NCI-H82 treated with DMSO at 0.1 percent for 48 hours (cell line): Measurements from ENCODE around the gene PML.

Experiments used
- DNase-seq: peaks from one replicate; lab custom pipeline; 2025; ENCODE audit not compliant: unreplicated experiment; lab: John Stamatoyannopoulos, UW

PML gene

DNA sequence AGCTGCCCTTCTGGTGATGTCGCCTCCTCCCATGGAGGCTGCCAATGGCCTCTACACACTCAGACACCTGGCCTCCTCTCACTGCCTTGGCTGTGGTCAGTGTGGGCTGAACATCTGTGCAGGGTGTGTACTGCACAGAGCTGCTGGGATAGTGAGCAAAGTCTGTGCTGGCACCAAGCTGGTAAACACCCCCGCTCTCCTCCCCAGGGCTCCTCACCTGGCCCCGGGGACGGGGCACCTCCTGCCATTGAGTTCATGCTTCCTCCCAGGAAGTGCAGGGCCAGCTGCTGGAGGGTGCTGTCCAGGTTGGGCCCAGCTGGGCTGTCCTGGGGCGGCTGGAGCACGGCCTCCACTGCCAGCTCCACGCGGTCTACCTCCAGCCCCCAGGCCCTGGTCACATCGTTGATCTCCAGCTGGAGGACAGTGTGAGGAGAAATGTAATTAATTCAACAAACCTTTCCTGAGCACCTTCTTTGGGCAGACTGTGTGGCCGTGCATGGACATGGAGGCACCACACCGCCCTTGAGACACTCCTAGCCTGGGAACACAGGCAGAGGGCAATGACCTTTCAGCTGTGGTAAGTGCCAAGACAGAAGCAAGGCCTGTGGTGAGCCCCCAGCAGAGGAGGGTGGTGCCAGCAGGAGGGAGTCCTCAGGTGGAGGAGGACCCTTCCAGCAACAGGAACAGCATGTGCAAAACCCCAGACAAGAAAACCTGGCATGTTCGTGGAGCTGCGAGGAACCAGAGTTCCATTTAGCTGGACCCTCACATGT lies 9.2 kb upstream of the PML start:
- DNase-seq = no peak

DNA sequence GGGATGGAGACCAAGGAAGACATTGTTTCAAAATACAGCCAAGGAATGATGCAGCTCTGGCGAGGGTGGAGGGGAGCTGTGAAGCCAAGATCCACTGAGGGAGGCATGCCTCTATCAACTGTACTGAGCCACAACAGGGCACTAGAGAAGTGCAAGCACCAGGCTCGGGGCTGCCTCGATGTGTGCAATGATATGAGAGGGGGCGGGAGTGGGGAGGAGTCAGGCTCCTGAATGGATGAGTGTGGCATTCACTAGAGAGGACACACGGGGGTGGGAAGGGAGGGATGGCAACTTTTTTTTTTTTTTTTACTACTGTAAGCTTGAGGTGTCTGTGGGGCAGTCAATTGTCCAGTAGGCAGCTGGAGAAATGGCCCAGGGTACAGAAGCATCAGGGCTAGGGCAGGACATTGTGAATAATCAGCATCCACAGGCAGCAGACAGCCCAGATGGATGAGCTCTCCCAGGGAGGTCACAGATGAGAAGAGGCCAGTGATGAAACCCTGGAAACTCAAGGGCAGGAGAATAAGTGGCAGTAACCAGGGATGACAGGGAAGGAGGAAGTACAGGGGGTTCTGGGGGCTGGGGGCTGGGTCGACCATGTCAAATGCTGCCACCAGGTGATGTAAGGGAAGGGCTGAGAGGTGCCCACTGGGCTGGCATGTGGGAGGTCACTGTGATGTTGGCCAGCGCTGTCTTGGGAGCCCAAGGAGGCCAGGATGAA lies 8.3 kb upstream of the PML start:
- DNase-seq = no peak

DNA sequence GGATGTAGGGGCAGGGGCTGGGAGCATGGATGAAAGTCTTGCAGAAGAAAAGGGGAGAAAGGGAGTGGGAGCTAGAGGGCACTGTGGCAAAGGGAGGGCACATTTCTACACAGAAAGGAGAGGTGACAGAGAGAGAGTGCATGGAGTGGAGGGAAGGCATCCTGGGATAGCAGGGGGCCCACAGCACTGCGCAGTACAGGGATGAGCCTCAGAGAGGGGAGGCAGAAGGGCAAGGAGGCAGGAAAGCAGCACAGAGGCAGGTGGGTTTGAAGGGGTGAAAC lies 7.8 kb upstream of the PML start:
- no peak for DNase-seq

DNA sequence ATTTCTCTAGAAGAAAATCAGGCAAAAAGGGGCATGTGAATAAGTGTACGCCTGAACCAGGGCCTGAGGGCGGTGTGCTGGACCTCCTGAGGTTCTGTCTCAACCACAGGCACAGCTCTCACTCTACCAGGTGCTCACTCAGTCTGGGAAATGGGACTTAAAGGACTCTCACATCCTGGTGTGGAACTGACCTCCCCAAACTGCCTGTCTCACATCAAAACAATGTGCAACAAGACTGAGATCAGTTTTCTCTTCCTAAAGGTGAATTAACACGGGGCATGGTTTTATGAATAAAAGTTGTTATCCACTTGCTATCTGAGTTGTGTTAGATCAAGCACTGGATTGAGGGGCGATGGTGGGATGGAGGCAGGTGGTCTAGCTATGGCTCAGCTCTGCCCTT lies 7.3 kb upstream of the PML start:
- DNase-seq = no peak

DNA sequence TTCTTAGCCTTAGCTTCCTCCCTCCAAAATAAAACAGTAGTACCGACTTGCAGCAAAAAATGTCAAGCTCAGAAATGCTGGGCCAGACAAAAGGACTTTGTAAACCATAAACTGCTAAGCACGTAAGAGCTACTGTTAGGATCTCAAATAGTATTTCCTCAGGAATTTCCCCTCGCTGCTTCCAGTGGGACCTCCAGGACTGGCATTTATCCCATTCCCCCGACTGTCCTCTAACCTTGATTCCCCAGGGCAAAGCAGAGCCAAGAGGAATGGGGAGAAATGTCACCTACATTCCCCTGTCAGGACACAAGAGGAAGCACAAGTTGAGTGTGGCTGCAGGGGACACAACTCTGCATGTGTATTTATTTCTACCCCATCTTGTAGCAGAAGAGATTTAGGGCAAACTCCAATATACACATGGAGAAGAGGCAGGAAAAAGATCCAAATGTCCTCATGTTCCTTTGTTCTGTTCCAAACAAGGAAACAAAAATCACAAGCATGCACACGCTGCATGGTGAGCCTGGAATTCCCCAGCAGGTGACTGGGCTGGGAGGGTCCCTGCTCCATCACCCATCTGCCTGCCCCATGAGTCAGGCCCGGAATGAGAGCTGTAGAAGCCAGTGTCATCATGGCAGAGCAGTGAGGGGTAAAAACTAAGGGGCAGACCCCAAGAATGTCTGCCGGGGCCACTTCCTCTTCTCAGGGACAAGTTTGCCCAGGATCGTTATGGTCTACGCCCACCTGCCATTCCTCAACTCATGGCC lies 6.7 kb upstream of the PML start:
- no peak for DNase-seq

DNA sequence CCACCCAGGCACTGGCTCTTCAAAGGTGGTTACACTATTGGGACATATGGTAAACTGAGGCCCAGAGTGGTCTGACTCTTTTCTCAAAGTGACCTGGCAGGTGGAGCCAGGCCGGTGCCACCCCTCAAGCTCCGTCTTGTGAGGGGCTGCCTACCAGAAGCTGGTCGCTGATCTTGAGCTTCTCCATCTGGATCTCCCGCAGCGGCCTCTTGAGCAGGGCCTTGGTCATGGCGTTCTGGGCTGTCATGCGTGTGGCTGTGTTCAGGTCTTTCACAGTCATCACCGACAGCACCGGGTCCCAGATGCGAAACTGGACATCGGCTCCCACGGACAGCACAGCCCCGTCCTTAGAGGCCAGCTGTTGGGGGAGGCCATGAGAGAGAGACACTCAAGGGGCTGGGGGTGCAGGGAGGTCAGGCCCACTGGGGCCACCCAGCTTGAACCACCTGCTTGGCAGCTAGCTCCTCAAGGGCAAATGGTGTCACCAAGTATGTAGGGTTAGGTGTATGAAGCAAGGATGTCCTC lies 6.0 kb upstream of the PML start:
- DNase-seq = no peak

DNA sequence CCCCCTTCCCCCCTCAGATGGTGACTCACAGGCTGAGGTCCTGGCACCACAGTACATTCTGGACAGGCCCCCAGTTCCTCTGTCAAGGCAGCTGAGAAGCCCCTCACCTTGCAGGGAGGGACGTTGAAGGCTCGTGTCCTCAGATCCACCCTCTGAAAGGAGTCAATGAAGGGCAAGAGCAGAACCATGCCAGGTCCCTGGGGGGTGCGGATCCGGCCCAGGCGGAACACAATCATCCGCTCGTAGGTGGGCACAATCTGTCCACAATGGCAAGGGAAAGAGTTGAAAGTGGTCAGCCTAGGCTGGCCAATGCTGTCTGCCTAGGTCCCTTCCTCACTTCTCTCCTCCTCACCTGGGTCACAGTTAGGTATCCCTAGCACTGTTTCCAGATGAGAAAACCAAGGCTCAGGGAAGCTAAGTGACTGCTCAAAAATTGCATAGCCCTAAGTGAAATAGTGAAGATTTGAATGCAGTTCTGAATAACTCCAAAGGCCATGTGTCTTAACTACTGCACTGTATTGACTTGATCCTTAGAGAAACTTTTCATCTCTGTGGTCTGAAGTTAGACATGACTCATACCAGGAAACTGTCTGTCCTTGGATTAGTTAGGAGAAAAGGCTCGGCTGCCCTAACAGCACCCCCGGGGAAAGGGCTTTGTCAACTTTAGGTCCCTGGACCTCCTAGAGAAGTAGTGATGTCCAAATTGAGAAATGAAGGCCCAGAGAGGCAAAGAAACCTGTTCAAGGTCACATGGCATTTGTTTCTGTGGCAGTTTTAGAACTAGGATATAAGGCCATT lies 5.3 kb upstream of the PML start:
- DNase-seq = no peak

DNA sequence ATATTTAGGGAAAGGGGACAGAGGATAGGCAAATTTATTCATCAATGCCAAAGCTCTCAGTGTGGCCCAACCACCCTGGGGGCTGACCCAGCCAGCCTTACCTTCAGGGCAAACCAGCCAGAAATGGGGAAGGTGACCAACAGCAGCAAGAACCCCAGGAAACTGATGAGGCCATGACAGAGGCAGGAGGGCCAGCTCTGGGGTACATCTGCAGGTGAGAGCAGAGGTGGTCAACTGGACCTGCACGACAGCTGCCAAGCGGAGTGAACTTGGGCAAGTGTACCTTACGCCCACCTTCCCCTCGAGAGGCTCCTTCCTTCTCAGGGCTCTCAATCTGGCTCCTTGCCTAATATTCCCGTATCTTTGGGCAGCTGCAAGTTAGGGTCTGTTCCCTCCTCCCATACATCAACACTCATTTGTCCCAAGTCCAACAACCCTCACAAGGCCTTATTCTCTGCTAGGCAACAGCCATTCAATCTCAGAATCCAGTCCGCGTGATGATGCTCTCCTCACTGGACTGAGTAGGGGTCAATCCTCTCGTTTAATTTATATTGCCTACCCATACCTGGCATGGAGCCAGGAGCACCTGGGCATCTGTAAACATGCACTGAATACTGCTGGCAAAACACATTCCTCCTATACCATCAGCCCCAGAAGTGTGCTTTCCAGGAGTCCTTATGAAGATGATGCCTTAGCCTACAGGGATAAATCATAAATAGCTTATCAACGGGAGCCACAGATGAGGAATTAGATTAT lies 4.1 kb upstream of the PML start:
- DNase-seq = no peak

DNA sequence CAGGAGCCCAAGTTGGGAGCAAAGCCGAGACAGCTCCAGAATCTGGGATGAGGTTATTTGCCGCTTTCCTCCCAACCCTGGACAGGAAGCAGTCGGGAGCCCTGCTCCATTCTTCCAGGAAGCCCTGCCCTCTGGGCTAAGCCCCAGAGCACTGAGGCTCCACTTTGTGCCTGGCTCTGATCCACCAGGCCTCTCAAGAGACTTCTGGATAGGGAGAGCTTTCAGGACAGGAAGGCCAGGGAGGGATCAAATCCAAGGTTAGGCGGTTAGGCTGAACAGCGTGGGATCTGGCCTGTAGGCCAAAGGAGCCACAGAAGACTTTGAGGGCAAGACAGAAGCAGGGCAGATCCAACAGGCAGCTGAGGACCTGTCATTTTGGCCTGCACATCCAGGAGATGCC lies 3.3 kb upstream of the PML start:
- DNase-seq = no peak

DNA sequence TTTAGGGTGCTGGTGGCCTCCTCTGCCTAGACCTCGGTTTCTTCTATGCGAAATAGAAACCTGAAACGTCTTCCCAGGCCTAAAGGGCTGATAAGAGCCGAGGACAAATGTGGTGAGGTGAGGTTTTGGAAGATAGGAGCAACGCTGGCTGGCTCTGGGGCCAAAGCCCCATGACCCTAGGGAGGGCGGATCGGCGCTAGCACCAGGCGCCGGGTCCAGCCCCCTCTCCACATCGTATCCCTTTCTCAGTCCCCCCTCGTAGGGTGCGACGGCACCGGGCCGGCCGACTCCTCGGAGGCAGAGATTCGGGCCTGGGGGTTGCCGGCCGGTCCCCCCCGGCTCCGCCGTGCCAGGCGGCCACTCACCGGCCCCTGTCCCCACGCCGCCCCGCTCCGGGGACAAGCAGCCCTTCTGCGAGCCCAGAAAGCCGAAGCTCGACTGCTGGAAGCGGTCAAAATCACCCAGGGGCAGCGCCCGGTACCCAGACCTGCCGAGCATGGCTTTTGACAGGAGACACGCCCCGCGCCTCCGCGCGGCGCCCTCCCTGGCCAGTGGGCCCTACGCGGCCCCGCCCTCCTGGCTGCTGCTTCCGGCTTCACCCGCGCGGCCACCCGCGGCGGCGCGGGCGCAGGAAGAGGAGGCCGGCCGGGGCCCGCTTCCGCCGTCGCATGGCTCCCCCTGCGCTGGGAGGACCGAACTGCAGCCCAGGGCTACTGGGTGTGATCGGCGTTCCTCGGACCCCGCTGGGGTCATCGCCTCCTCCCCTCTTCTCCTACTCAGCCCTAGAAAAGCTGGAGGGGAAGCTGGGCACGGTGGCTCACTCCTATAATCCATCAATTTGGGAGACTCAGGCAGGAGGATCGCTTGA lies 2.6 kb upstream of the PML start, which contains the start of gene STOML1:
Gene STOML1 (minus strand): TSS at position 570 of the 868 bp plus-strand sequence. CDS start 72 bp downstream, at position 498.
- peak; percentile 61 for DNase-seq

DNA sequence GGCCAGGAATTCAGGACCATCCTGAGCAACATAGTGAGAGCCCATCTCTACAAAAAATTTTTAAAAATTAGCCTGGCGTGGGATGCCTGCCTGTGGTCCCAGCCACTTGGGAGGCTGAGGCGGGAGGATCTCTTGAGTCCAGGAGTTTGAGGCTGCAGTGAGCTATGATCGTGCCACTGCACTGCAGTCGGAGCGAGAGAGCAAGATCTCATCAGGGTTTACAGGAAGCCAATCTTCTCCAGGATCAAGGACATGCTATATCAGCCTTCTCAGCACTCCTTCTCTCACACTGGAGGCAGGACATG lies 2.0 kb upstream of the PML start:
- peak; percentile 1 for DNase-seq

DNA sequence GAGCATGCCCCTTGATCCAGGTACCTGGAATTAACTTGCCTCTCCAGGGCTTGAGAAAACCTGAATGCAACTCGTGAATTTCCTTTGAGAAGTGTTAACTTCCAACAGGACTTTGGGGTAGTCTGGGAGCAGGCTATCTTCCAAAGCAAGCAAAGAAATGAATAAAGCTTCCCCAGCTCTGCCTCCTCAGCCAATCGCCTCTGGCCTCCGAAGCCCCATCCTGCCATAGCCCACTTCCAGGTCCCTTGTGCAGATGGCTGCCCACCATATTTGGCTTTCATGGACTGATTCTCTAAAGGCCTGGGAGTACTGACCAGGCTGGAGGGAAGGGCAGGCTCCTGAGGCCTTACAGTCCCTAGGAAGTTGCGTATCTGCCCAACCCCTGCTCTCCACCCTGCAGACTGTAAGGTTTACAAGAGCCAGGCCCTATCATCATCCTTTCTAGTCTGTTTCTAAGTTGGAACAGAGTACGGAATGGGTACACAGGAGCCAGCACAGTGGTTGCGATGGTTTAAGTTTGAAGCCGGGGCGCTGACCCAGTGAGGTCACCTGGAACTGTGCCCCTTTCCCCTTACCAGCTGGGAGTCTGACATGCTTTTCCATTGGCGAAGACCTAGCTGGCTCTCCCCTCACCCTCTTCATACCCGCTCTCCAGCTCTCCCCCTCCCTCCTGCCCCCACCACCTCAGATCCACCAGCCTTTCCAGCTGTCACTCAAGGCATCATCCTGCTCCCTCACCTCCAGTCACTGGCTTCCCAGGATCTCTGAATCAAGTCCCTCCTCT lies 1.1 kb upstream of the PML start:
- DNase-seq = peak; percentile 11

DNA sequence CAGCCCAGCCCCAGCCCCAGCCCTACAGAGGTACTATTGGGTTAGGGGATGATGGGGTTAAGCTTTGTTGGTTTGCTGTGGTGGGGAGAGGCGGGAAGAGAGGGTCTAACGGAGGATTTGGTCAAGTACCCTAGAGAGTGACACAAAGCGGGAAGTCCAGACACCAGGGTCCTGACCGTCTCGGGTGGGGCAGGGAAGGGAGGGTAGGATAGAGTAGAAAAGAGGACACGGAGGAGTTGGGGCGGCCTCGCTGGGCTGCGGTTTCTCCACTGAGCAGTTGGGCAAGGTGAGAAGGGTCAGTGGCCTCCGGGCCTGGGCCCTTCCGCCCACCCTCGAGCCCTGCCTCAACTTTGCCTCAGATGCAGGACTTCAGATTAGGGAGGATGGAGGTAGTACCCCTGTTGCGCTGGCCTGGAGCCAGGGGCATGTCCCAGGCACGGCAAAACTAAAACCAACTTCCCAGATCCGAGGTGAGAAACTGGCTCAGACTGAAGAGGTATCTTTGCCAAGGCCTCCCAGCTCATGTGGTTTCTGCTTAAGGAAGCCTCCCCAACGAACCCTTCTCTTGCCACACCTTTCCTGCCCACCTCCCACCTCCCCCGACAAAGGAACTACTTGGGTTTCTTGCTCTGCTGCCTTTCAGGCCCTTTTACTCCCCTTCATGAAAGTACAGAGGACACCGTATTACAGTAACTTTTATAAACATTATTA lies 551 bp downstream of the PML start:
- DNase-seq = no peak

DNA sequence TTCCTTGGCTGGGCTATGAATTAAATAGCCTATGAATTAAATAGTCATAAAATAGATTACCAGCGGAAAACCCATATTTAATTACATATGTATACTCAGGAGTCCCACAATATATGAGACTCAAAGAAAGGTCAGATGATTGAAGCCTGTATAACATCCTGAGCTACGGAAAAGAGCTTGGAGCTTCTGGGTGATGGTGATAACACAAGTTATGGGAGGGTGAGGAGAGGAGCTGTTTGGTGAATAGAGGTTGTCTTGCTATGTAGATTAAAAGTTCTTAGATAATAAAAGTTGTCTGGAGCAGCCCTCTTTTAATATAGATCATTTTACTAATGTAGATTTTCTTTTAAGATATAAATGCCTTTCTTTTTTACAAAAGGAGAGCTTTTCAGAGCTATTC lies 1.8 kb downstream of the PML start:
- DNase-seq = no peak

DNA sequence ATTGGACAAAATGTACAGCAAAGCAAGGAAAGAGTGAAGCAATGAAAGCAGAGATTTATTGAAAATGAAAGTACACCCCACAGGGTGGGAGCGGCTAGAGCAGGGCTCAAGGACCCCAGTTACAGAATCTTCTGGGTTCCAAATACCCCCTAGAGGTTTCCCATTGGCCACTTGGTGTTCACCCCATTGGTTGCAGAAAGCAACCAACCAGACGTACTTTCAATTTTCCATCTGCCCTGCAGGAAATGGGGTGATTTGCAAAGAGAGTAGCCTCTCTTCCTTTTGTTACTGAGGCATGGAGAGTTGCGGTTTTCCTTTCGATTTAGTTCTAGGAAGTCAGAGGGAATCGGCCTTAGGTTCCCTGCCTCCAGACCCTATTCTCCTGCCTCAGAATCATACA lies 2.4 kb downstream of the PML start:
- no peak for DNase-seq

DNA sequence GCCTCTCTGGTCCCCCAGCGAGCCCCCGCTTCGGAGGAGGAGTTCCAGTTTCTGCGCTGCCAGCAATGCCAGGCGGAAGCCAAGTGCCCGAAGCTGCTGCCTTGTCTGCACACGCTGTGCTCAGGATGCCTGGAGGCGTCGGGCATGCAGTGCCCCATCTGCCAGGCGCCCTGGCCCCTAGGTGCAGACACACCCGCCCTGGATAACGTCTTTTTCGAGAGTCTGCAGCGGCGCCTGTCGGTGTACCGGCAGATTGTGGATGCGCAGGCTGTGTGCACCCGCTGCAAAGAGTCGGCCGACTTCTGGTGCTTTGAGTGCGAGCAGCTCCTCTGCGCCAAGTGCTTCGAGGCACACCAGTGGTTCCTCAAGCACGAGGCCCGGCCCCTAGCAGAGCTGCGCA lies 3.5 kb downstream of the PML start:
- no peak for DNase-seq

DNA sequence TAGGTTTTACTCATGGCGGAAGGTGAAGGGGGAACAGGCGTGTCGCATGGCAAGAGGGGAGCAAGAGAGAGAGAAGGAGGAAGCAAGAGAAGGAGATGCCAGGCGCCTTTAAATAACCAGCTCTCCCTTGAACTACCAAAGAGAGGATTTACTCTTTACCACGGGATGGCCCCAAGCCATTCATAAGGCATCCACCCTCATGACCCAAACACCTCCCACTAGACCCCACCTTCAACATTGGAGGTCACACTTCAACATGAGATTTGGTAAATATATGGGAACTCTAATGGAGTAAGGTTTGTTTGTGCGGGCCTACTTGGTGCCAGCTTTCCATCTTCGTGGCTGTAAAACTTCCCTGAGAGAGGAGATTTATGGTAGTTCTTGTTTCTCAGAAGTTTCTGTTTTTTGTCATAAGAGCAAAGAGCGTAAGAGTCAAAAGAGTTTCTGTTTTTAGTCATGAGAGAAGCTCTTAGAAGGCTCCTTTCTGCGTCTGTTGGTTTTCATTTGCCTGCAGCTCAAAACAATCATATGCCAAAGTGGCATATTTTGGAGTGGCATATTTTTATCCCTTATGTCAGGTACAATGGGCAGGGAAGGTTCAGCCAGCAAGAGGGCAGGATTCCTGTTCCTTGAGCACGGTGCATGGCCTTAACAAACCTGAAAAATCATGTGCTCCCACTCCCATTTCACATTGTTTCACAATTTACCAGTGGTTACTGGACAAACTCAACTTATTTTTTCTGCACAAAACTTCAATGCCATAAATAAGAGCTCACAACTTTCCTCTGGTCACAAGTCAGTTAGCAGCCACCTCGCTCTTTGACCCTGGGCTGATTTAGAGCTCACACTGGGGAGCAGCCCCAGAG lies 12.5 kb downstream of the PML start:
- DNase-seq = no peak
